Hematopoietic multipotent progenitor cell (in vitro differentiated cells): Measurements from ENCODE around the gene OLFM1. TPM values are rescaled to one million over a fixed set of nuclear protein-coding genes. Genes with fewer than 3 reads are reported as not detected.

ENCODE experiments used
- DNase-seq, 3 donors: peaks; one replicate each; pipeline ENCODE4 v3.0.0-alpha.2; 2011 to 2015; ENCODE audit warnings: low read depth in 2 of 3, low spot score in 2 of 3
- total RNA-seq: library from RNA; depleted of rRNA; stranded (reverse); fragments of >200 nt; gene quantifications from one replicate; pipeline ENCODE4 v1.2.3, GENCODE V29; 2012

The OLFM1 gene
- total RNA-seq, 1 donor: 0.27 TPM

- DNase-seq: no peak
Observed at GRCh38 chr9:135087899-135088347, 455 bp downstream of the OLFM1 start.

DNA sequence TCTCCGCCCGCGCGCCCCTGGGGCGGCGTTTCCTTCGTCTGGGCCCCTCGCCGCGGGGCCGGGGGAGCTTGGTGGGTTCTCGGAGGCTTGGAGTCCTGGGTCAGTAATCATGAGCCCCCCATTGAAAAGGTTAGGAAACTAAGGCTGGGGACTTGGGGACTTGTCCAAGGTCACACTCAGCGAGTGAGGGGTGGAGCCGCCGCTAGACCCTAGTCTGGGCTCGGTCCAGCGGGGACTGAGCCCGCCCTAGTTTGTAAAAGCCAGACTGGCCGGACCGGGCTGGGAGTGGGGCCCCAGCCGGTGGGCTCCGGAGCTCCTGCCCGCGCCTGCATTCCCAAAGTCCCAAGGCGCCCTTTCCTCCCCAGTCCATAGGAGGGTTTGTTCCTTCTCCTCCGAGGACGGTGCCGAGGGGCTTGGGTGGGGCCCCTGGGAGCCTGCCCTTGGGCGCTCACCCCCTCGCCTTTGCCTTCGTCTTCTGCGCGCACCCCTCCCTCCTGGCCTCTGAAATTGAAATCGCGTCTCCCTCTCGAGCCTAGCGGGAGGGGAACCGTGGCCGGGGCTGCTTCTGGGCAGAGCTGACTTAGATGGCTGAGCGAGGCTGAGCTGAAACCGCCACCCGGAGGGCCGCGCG, 995 bp downstream of the OLFM1 start:
- no peak for DNase-seq

DNA sequence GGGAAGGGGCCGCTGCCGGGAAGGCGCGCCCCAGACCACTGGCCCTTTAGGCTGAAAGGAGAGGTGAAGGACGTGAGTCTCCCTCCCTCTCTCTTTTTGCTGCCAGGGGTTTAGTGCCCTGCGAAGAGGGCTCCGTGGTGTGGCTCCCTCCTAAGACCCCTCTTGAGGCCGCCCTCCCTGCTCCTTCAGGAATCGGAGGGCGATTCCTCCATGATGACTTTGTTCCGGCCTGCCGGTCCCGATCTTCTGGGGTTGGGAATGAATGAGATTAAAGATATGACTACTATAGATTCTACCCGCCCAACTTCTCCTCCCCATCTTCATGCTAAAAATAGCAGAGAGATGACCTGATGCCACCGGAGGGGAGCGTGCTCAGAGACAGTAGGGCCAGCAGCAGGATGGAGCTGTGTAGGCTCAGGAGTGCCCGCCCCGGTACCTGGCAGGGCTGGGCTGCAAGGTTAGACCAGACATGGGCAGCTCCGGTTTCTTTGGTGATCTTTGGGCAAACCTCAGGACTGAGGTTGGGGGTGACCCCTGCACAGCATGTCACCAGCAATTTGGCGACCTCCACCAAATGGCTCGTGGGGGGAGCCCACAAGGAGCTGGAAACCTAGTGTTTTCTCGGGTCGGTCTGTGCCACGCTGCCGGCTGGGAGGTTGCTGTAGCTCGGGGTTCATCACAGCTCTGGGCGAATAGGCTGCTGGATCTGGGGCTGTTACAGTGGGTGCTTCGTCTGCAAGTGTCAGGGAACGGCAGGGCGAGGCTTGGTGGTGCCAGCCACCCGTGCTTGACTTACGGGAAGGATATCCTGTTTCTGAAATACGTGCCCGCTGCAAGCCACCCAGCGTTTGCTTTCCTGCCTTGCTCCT, 1.7 kb downstream of the OLFM1 start:
- DNase-seq: no peak

- no peak for DNase-seq
Observed at GRCh38 chr9:135090081-135090480, 2.6 kb downstream of the OLFM1 start.

- DNase-seq: no peak
Observed at GRCh38 chr9:135090547-135090946, 3.1 kb downstream of the OLFM1 start.

GRCh38 chr9:135091545-135091944, 4.1 kb downstream of the OLFM1 start:
- DNase-seq: no peak

DNA sequence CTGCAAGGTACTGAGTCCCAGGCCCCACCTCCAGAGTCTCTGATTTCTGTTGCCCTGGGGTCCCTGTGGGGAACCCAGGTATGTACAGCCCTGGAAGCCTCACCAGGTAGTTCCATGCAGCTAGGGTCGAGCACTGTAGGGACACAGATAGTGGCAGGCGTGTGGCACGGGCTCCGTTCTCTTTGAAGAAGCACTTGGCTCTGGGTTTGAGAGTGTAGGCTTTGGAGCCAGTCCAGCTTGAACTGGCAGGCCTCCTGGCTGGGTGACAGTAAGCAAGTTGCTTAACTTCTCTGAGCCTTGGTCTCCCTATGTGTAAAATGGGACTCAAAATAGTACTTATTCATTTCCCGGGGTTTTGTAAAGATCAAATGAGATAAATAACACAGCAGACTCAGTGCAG, 5.6 kb downstream of the OLFM1 start:
- no peak for DNase-seq

- no peak for DNase-seq
Observed at GRCh38 chr9:135093911-135094584, 6.6 kb downstream of the OLFM1 start.

- no peak for DNase-seq
Observed at GRCh38 chr9:135095470-135096407, 8.3 kb downstream of the OLFM1 start.

- DNase-seq: no peak
Observed at GRCh38 chr9:135096408-135096895, 9.0 kb downstream of the OLFM1 start.

- DNase-seq: peak in 2 of 3 donors; percentile 40 to 53
Observed at GRCh38 chr9:135098400-135099105, 11.1 kb downstream of the OLFM1 start.

GRCh38 chr9:135099574-135099973, 12.1 kb downstream of the OLFM1 start:
- no peak for DNase-seq

DNA sequence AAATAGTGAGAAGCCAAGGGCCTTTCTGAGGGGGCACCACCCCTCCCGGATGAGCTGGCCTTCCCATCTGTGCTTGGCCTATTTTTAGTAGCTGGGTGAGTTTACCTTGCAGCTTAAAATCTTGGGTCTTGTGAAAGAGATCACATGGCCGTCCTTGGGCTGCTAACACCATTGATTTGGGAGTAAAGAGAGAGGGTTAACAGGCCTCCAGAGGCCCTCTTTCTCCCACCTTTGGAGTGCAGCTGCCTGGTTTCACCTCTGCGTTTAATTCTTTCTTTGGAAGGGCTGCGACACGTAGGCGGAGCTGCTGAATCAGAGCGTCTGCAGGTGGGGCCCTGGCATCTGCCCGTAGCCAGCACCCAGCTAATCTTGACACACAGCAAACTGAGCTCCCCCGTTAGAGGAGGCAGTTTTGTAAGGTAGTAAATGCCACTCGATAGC, 12.8 kb downstream of the OLFM1 start:
- no peak for DNase-seq

DNA sequence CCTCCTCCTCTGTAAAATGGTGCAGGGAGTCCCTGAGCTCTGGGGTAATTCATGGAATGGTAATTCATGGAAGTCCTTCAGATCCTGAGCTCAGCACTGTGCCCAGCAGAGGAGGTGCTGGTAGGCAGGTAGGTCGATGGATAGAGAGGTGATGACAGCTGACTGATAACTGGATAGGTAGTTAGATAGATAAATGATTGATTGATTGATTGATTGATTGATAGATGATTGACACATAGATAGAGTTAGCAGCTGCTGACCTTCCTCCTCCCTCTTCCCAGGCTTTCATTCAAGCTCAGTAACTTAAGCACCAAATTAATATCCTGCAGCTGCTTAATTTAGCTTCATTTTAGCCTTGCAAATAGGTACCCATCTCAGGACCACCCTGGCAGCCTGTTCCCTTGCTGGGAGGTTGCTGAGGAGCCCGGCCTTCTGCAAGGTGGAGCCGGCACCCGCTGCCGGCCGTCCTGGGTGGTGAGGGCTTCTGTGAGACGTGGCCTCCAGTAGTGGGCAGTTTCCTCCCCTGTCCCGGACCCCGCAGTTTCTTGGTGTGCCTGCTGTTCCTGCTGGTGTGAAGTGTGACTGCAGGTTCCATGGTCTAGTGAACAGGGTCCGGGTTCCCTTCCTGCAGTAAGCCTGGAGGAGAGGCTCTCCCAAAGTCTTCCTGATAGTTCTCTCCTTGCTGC, 13.4 kb downstream of the OLFM1 start:
- DNase-seq: no peak

GRCh38 chr9:135101486-135101885, 14.0 kb downstream of the OLFM1 start:
- no peak for DNase-seq

DNA sequence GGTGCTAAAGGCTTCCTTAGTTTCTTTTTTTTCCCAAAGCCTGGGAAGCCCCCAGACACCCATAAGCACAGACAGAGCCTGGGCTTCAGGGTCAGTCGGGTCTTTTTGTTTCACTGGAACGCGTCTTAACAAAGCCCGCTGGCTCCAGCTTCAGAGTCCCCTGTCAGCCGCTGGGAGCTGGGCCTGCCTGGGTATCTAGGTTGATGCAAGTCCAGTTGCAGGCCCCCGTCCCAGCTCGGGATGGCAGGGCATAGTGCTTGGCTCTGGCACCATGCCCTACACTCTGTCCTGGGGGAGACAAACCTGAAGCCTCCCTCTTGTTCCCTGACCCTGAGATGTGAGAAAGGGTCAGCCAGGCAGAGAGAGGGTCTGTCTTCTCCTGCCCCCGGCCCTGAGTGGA, 14.5 kb downstream of the OLFM1 start:
- DNase-seq: no peak

DNA sequence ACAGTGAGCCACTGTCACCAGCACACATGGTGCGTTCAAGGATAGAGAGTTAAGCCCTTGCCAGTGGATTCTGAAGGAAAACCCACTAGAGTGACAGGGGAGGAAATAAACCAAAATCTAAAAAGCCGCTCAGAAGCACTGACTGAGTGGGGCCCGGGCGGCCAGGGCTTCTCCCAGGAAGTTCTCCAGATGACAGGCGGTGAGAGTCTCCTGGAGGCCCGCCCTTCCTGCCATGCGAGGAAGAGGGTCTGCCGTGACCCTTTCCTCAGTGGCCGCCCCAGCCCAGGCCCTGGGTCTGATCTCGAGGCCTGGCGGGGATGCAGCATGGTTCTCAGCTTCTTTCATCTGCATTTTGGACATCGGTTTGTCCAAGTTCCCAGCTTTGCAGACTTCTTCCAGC, 14.9 kb downstream of the OLFM1 start:
- DNase-seq: no peak

DNA sequence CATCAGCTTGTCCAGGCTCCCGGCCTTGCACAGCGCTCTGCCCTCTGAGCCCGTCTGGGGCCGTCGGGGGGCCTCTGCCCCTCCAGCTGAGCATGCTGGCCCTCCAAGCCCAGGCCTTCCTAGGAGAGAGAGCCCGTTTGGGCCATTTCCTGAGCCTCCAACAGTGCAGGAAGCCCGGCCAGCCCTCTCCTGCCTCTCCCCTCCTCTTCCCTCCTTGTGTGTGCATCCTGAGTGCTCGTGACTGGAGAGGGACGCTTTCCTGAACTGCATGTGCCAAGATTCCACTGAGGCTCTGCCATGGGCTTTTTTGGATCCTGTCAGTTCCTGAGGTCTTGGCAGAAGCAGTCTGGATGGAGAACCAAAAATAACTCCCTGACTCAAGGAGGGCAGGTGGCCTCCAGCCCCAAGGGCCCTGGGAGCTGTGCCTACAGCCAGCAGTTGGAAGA, 15.6 kb downstream of the OLFM1 start:
- no peak for DNase-seq
